OCI-LY1 (cell line): ENCODE data around the gene MEI1.
"Not testable (repeated sequence)": the region's sequence is repeated elsewhere in the genome, so short reads cannot be mapped to it uniquely, and the experiment has no call there.

Experiments used
- H2AFZ ChIP-seq: fragments of 200-600 bp; sonication (generic), shearing (Covaris generic); 2 replicates; pipeline ENCODE4 v1.6.0; 2014; ENCODE audit warnings: antibody characterized with exemption, mild to moderate bottlenecking, low read length
- H3F3A ChIP-seq: fragments of 200-600 bp; sonication (generic), shearing (Covaris generic); 2 replicates; pipeline ENCODE4 v1.6.0; 2014; ENCODE audit warnings: mild to moderate bottlenecking, antibody characterized with exemption, low read length, moderate library complexity; ENCODE audit not compliant: insufficient read depth
- H3K27ac ChIP-seq: fragments of 200-600 bp; sonication (generic); 2 replicates; pipeline ENCODE4 v1.5.1; 2014; ENCODE audit warnings: low read length, mixed run types, mild to moderate bottlenecking, low read depth; ENCODE audit not compliant: poor library complexity, severe bottlenecking
- H3K27me3 ChIP-seq: fragments of 200-600 bp; sonication (generic); 2 replicates; pipeline ENCODE4 v1.6.0; 2014; ENCODE audit warnings: antibody characterized with exemption, mild to moderate bottlenecking, low read length, moderate library complexity; ENCODE audit not compliant: insufficient read depth
- H3K36me3 ChIP-seq: fragments of 200-600 bp; sonication (generic); 2 replicates; pipeline ENCODE4 v1.6.1; 2014; ENCODE audit warnings: mild to moderate bottlenecking, antibody characterized with exemption, low read length, moderate library complexity, mixed read lengths; ENCODE audit not compliant: insufficient read depth
- H3K4me1 ChIP-seq: fragments of 200-600 bp; sonication (generic); 2 replicates; pipeline ENCODE4 v1.5.1; 2014; ENCODE audit warnings: mild to moderate bottlenecking, low read length, moderate library complexity; ENCODE audit not compliant: insufficient read depth, severe bottlenecking
- H3K4me2 ChIP-seq: fragments of 200-600 bp; sonication (generic), shearing (Covaris generic); 2 replicates; pipeline ENCODE4 v1.6.1; 2014; ENCODE audit warnings: low read length
- H3K4me3 ChIP-seq: fragments of 200-600 bp; sonication (generic); 2 replicates; pipeline ENCODE4 v1.5.1; 2014; ENCODE audit warnings: low read length, low read depth, mild to moderate bottlenecking, mixed read lengths; ENCODE audit not compliant: poor library complexity, severe bottlenecking
- H3K79me2 ChIP-seq: fragments of 200-600 bp; shearing (Covaris generic); 2 replicates; pipeline ENCODE4 v1.6.1; 2016; ENCODE audit warnings: mixed run types, low read length, mixed read lengths; ENCODE audit not compliant: insufficient read depth
- H3K9ac ChIP-seq: fragments of 200-600 bp; sonication (generic), shearing (Covaris generic); 2 replicates; pipeline ENCODE4 v1.6.1; 2014; ENCODE audit warnings: mild to moderate bottlenecking, low read length, mixed read lengths
- H3K9me2 ChIP-seq: fragments of 200-600 bp; sonication (generic), shearing (Covaris generic); 2 replicates; pipeline ENCODE4 v1.6.1; 2014; ENCODE audit warnings: low read depth, mild to moderate bottlenecking, low read length, mixed read lengths
- H3K9me3 ChIP-seq: fragments of 200-600 bp; shearing (Covaris generic); 2 replicates; pipeline ENCODE4 v1.6.1; 2014; ENCODE audit warnings: low read length, mixed read lengths
- H4K20me1 ChIP-seq: fragments of 200-600 bp; sonication (generic), shearing (Covaris generic); 2 replicates; pipeline ENCODE4 v1.6.0; 2016; ENCODE audit warnings: mild to moderate bottlenecking, low read length; ENCODE audit not compliant: insufficient read depth
- CTCF ChIP-seq: fragments of 200-600 bp; sonication (generic), shearing (Covaris generic); IDR thresholded peaks from 2 replicates; pipeline ENCODE4 v1.5.1; 2017; ENCODE audit warnings: mild to moderate bottlenecking, antibody characterized with exemption, low read length, moderate library complexity, mixed read lengths
- EZH2 ChIP-seq: fragments of 200-600 bp; sonication (generic), shearing (Covaris generic); IDR thresholded peaks from 2 replicates; pipeline ENCODE4 v1.8.0; 2017; ENCODE audit warnings: borderline replicate concordance, mixed run types, mild to moderate bottlenecking, antibody characterized with exemption, low read length, moderate library complexity, mixed read lengths

MEI1 gene

GRCh38 chr22:41833369-41834004 is 134.2 kb downstream of the MEI1 start:
- Histone ChIP-seq H3K27ac (peak overlapping the region; percentile 95), H3K79me2 (peaks cover 51% of the 10 kb centered on the region), H3K4me3 (peak overlapping the region; percentile 97), H3K27me3 (no peaks in the 10 kb centered on the region), H3K9ac (peak overlapping the region; percentile 99), H3F3A (no peaks in the 10 kb centered on the region), H3K9me2 (no peaks in the 10 kb centered on the region), H4K20me1 (no peaks in the 10 kb centered on the region), H3K36me3 (peaks cover 60% of the 10 kb centered on the region), H3K4me2 (peak overlapping the region; percentile 94), H2AFZ (no peak overlapping the region), H3K4me1 (peaks cover 51% of the 10 kb centered on the region), H3K9me3 (peaks cover 6% of the 10 kb centered on the region; the same call in 1 of the 2 replicates)
- no peak for TF ChIP-seq EZH2
- no peak for TF ChIP-seq CTCF

GRCh38 chr22:41834005-41834944 is 135.0 kb downstream of the MEI1 start:
- peak overlapping the region; percentile 95 for H3K27ac ChIP-seq
- no peaks in the 10 kb centered on the region for H3K9me2 ChIP-seq
- TF ChIP-seq EZH2 = no peak
- TF ChIP-seq CTCF = no peak
- H3K79me2 ChIP-seq = peaks cover 59% of the 10 kb centered on the region
- H3K9ac ChIP-seq = peak overlapping the region; percentile 99
- no peak overlapping the region for H2AFZ ChIP-seq
- peaks cover 59% of the 10 kb centered on the region for H3K4me1 ChIP-seq
- peak overlapping the region; percentile 97 for H3K4me3 ChIP-seq
- peaks cover 68% of the 10 kb centered on the region for H3K36me3 ChIP-seq
- no peaks in the 10 kb centered on the region for H4K20me1 ChIP-seq
- no peaks in the 10 kb centered on the region for H3K27me3 ChIP-seq
- peak overlapping the region; percentile 94 for H3K4me2 ChIP-seq
- peaks cover 6% of the 10 kb centered on the region; the same call in 1 of the 2 replicates for H3K9me3 ChIP-seq
- H3F3A ChIP-seq = no peaks in the 10 kb centered on the region

GRCh38 chr22:41835462-41835861 is 136.2 kb downstream of the MEI1 start:
- H3K9me2 ChIP-seq, H3K27me3 ChIP-seq, H3K9me3 ChIP-seq, H3F3A ChIP-seq, H4K20me1 ChIP-seq, H2AFZ ChIP-seq: not testable (repeated sequence)
- Histone ChIP-seq H3K27ac (peak overlapping the region; percentile 59), H3K4me2 (peak overlapping the region; percentile 52), H3K4me3 (peak overlapping the region; percentile 16), H3K9ac (peak overlapping the region; percentile 23; the same call in 1 of the 2 replicates), H3K36me3 (peaks cover 74% of the 10 kb centered on the region), H3K4me1 (peaks cover 71% of the 10 kb centered on the region), H3K79me2 (peaks cover 71% of the 10 kb centered on the region)
